ENCODE data around the gene ARL13B.
"Not testable (repeated sequence)": the region's sequence is repeated elsewhere in the genome, so short reads cannot be mapped to it uniquely, and the experiment has no call there.

ARL13B gene
- total RNA-seq = 11.0 to 23.2 (median 16.4) reads per million in 17 experiments

GRCh38 chr3:93979850-93980676 lies at the start of gene ARL13B:
Gene ARL13B, plus strand, starts transcription at chr3:93980155. Its CDS starts 269 bp downstream, at chr3:93980424.
- DNase-seq = peak; percentile 96 to 99 (median 98)

GRCh38 chr3:93931597-93932229 lies 48.2 kb upstream of the ARL13B start:
- DNase-seq = no peak

DNA sequence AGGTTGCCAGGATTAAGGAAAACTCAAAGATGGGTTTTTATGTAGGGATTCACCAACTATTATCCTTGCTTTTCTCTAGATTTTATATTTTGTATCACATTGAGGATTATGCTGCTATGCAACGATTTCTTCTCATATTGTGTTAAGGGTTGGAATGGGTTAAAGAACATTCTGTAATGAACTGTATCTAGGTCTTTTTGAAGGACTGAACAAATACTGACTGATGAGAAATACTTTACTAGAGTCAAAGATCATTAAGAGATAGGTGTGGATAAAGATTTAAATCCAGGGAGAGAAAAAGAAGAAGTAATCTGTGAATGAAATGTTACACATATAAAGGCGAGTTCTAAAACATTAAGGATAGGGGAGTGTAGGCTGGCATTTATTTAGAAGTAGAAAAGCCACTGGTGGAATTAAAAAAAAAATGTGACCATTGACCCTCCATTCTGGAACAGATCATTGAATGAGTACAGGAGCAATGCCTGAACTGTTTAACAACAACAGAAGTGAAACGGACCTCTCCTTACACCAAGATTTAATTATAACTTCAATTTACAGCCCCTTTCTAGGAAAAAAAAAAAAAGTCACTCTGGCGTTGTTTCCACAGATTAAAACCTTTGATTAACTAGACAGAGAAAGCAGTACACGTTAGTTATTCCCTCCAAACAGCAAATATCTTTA lies 45.4 kb upstream of the ARL13B start:
- DNase-seq = no peak

GRCh38 chr3:93936549-93936948 lies 43.4 kb upstream of the ARL13B start:
- no peak for DNase-seq

GRCh38 chr3:93937485-93937884 lies 42.5 kb upstream of the ARL13B start:
- DNase-seq = not testable (repeated sequence)

DNA sequence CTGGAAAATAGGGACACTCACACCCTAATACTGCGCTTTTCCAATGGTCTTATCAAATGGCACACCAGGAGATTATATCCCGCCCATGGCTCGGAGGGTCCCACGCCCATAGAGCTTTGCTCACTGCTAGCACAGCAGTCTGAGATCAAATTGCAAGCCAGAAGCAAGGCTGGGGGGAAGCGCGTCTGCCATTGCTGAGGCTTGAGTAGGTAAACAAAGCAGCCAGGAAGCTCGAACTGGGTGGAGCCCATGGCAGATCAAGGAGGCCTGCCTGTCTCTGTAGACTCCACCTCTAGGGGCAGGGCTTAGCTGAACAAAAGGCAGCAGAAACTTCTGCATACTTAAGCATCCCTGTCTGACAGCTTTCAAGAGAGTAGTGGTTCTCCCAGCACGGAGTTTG lies 30.0 kb upstream of the ARL13B start:
- not testable (repeated sequence) for DNase-seq

DNA sequence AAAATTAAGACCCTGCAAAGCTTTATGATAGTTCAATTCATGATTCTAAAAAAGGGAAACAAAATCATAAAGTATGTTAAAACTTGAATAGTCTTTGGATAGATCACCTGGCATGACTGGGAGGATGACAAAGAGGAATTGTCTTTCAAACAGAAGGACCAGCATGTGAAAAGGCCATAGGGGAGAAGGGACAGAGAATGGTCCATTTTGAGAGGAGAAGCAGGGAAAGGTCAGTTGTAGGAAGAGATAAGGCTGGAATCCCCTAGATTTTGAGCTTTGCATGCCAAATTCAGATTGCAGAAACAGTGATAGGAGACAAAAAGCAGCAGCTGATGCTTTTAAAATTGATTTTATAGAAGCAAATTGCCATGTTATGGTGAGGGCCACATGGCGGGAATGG lies 18.9 kb upstream of the ARL13B start:
- no peak for DNase-seq

DNA sequence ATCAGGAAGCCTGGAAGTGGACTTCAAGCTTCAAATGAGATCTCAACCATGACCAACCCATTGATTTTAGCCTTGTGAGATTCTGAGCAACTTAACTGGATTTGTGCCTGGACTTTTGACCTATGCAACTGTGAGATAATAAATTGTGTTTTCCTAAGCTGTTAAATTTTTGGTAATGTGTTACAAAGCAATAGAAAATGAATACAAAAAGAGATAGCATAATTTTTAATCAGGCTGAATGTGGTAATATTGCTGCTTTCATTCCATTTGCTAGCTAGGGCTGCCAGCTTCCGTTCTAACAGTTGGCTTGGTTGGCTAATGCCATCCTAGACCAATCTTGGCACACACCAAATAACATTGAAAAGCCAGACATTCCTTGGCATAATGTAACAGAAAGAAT lies 18.5 kb upstream of the ARL13B start:
- DNase-seq = no peak

DNA sequence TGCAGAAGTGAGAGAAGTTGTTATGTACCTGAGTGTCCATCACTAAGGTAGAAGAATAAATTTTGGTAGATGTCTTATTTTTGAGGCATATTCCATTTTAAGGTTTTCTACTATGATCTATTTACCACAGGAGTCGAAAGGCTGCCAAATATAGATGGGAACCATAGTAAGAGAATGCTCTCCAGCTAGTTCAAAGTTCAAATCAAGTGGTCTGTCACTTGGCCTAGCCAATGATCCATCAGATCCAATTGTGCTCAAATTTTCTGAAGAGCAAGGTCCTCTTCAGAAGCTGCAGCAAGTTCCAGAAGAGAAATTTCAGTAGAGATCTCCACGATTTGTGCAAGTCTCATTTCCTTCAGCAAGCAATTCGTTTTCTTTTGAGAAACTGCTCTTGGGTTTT lies 17.2 kb upstream of the ARL13B start:
- DNase-seq = no peak

GRCh38 chr3:93965106-93965505 lies 14.8 kb upstream of the ARL13B start:
- not testable (repeated sequence) for DNase-seq

DNA sequence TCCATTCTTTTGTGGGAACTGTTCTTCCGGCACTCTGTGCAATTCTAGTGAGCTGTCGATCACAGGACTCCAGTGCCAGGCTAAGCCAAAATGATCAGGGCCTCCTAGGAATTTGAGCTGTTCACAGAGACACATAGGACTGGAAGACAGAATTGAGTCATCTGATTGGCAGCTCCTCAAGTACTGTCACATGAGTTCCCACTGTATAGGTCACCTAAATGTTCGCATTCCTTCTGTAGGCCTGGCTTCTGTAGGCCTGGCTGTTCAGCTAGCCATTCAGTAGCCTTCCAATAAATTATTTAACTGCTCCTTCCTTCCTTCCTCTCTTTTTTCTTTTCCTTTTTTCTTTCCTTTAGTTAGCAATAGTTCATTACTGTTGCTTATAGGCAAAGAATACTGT lies 10.5 kb upstream of the ARL13B start:
- no peak for DNase-seq

- DNase-seq = peak in 1 of 4 experiments; percentile 2
Measured at GRCh38 chr3:93969997-93970396, 10.0 kb upstream of the ARL13B start.

DNA sequence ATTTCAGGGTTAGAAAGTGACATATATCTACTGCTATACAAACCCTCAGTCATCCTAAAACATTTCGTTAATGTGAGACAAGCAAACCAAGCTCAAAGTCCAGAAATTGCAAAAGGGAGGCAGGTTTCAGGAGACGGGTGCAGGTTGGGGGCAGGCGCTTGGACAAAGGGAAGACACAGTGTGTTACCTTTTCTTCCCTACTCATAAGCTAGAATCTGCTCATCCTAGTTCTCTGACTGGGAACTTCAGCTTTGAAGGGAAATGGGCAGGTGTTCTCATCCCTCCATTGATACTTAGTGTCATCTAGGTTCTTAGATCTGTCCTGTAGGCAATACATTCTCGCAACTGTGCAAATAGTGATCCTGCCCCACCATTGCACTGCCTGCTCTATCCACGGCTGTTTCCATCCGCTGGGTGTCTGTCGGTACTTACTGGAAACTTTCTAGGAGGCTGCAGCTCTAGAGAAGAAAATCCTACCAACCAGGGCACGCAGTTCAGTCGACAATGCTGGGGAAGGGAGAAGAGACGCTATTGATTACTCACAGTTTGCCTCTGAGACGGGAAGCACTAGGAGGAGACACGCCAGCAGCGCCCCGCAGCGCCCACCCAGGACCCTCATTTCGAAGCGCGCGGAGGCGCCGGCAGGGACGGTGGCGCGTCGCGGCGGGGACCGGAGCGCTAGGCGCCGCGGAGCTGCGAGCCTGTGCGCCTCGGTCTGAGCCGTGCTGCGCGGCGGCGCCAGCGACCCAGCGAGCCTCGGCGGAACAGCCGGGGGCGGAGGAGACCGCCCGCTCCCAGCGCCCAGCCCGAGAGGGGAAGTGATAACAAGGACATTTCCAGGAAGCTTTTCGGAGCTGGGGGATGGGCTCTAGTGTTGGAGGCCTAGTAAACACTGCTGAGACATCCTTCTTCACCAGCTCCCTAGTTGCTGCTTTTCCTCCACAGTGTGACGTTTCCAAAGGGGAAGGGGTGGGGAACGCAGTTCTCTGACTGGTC lies 6.5 kb upstream of the ARL13B start, which contains the start of gene PROS1:
Gene PROS1, minus strand, starts transcription at position 766 of the 996 bp plus-strand sequence. Its CDS starts 147 bp downstream, at position 619.
- DNase-seq = peak; percentile 81 to 91 (median 87)

DNA sequence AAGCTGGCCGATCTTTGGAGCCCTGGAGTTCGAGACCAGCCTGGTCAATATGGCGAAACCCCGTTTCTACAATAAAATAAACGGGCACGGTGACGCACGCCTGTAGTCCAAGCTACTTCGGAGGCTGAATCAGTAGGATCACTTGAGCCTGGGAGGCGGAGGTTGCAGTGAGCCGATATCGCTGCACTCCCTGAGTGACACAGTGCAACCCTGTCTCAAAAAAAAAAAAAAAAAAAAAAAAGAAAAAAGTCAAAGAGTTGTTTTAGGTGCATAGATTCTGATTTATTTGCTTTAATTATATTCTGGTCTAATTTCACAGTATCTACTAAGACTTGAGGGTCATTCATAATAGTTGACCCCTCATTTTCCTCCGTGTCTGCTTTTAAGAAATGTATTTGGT lies 1.7 kb downstream of the ARL13B start:
- no peak for DNase-seq

DNA sequence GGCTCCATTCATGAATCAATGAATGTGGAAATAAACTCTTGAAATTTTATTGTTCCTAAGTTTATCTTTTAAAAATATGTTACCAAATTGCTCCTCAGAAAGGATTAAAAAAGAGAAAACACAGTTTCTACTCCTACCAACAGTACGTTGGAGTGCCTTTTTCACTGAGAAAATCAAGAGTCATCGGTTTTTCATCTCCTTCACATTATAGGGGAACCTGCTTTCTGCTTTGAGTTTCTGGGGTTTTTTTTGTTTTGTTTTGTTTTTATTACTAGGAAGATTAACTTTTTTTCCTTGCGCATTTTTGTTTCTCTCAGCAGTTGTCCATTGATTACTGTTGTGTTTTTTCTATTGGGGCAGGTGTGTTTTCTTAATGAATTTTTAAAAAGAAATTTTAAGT lies 3.5 kb downstream of the ARL13B start:
- DNase-seq = no peak

DNA sequence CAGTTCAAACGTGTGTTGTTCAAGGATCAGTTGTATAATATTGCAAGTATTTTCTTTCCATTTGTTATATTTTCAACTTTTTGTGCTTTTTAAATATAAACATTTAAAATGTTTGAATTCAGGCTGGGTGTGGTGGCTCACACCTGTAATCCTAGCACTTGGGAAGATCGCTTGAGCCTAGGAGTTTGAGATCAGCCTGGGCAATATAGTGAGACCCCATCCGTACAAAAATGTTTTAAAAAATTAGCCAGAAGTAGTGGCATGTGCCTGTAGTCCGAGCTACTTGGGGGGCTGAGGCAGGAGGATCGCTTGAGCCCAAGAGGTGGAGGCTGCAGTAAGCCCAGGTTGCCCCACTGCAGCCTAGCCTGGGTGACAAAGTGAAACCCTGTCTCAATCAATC lies 4.7 kb downstream of the ARL13B start:
- no peak for DNase-seq

DNA sequence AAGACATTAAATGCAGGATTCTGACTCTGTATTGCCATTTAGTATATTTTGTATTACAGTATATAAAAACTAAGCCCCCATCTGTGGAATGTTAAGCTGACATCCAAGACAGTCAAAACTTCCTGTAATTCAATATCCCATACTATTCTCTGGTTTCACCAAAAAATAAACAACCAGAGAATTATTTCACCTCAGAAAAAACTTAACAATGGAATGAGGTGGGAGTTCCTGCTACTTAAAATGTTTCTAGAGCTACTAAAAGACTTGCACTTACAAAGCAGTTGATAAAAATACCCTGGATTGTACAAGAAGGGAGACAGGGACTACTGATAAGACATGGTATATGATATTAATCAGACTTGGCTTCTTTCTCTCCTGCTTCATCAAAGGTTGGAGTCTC lies 8.3 kb downstream of the ARL13B start:
- no peak for DNase-seq

GRCh38 chr3:93988764-93989163 lies 8.8 kb downstream of the ARL13B start:
- no peak for DNase-seq

- DNase-seq = no peak
Measured at GRCh38 chr3:93989241-93989640, 9.3 kb downstream of the ARL13B start.

- no peak for DNase-seq
Measured at GRCh38 chr3:93991631-93992030, 11.7 kb downstream of the ARL13B start.

DNA sequence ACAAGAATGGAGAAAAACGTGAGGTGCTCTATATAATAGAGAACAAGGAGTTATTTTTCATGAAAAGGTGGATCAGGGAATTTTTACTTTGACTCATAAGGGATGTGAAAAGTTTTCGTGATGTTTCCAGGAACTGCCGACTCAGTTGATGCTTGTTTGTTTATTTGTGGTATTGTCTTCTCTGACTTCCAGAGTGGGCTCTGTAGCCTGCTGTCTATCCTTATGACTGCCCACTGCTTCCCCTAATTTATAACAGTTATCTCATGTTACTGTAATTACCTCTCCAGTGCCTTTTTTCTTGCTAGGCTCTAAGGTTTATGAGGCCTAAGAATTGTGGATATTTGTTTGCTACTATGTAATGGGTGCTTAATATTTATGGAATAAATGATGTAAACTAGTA lies 12.3 kb downstream of the ARL13B start:
- no peak for DNase-seq

DNA sequence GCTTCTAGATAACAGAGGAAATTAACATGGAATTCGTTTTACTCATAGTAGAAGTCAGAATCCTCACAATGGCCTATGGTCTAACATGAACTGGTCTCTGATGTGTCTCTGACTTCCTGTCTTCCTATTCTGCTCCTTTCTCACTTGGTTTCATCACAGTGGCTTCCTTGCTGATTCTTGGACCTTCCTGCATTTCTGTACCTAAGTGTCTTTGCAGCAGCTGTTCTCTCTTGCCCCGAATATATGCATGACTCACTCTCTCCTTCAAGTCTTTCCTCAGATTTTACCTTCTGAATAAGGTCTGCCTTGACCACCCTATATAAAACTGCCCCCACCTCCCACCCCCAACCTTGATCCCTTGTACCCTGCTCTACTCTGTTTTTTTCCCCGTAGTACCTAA lies 14.1 kb downstream of the ARL13B start:
- DNase-seq = no peak
